Measurements from ENCODE around the gene TPBGL.

The TPBGL gene

DNA sequence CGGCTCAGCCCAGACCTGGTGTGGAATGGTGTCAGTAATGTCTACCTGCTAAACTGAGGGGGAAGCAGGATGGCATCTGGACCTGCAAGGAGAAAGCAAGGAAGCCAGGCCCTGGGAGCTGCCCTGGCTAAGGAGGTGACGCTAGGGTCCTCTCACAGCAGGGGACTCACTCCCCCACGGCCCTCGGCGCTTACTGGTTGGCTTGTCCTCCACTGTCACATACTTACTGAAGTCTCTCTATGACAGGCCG, 48.9 kb downstream of the TPBGL start:
- no peak overlapping the region for H3K4me3 ChIP-seq (ENCODE audit: low read depth, low read length)
- DNase-seq (ENCODE audit: low read depth): no peak
- TF ChIP-seq, protein P1, sequence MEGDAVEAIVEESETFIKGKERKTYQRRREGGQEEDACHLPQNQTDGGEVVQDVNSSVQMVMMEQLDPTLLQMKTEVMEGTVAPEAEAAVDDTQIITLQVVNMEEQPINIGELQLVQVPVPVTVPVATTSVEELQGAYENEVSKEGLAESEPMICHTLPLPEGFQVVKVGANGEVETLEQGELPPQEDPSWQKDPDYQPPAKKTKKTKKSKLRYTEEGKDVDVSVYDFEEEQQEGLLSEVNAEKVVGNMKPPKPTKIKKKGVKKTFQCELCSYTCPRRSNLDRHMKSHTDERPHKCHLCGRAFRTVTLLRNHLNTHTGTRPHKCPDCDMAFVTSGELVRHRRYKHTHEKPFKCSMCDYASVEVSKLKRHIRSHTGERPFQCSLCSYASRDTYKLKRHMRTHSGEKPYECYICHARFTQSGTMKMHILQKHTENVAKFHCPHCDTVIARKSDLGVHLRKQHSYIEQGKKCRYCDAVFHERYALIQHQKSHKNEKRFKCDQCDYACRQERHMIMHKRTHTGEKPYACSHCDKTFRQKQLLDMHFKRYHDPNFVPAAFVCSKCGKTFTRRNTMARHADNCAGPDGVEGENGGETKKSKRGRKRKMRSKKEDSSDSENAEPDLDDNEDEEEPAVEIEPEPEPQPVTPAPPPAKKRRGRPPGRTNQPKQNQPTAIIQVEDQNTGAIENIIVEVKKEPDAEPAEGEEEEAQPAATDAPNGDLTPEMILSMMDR (IDR thresholded peaks at IDR 0.05; ENCODE audit: low read depth, low read length, missing control alignments): no peak

DNA sequence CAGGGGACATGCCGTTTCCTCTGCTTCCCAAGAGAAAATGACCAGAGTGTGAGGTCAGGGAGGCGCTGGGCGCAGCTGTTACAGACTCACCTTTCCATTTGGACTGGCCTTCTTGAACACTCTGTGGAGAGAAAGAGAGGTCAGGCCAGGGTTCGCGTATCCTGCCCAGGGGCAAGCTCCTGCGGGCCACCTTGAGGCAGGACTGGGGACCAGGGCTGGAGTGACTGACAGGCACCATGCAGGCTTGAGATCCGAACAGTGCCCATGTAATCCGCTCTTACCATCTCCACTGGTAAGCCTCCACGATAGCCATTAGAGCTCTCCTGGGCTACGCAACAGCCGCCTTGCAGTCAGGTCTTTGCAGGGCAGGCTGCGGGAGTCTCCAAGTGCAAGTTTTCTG, 49.3 kb downstream of the TPBGL start:
- TF ChIP-seq, protein P1 (IDR thresholded peaks at IDR 0.05; ENCODE audit: low read depth, low read length, missing control alignments): no peak
- no peak for DNase-seq (ENCODE audit: low read depth)
- H3K4me3 ChIP-seq (ENCODE audit: low read depth, low read length): no peak overlapping the region

DNA sequence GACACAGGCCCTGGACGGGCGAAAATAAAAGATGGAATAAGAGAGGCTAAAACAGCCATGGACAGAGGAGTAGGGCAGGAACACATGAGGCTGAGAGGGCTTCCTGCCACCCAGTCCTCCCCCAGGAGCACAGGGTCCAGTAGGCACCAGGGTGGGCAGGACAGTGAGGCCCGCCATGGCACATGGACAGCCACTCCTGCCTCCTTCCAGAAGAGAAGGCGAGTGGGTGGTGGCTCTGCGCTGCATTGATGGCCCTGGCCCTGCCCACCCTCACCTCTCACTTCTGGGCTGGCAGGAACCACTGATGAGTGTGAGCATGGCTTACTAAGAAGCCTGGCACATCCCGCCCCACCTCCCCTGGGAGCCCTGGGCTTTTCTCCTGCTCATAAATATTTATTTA, 51.2 kb downstream of the TPBGL start:
- TF ChIP-seq, protein P1 (IDR thresholded peaks at IDR 0.05; ENCODE audit: low read depth, low read length, missing control alignments): no peak
- H3K4me3 ChIP-seq (ENCODE audit: low read depth, low read length): no peak overlapping the region
- no peak for DNase-seq (ENCODE audit: low read depth)

DNA sequence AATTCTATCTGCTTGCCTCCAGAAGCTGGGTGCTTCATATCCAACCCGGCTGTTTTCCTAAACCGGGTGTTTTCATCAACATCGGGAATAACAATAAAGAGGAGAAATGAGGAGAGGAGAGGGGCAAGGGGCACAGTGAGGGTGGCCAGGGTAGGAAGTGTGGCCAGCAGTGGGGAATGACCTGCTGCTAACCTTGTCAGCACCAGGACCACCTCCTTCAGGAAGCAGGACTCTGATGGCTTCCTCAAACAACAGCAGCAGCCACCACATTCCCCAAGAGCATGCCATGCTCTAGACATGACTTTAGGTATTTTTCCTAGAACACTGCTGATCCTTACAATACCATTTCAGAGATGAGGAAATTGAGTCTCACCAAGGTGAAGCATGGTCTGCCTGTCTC, 52.4 kb downstream of the TPBGL start:
- H3K4me3 ChIP-seq (ENCODE audit: low read depth, low read length): no peak overlapping the region
- no peak for DNase-seq (ENCODE audit: low read depth)
- TF ChIP-seq, protein P1 (IDR thresholded peaks at IDR 0.05; ENCODE audit: low read depth, low read length, missing control alignments): no peak

Measured in GM12864 (cell line).